Panc1 (cell line): ENCODE data around the gene CLC. TPM values are rescaled to one million over a fixed set of nuclear protein-coding genes. Genes with fewer than 3 reads are reported as not detected.

ENCODE experiments used
- ATAC-seq: fragments of 200-7000 bp; cut with Tn5 transposase; 2 replicates; pipeline ENCODE4 v1.9.1; 2020; ENCODE audit warnings: mild to moderate bottlenecking, moderate library complexity
- BruUV-seq: library from RNA; stranded (reverse); fragments of 400-500 nt; replicated peaks from 2 replicates; lab custom pipeline; 2021; lab: Mats Ljungman, UMichigan
- CTCF ChIA-PET: fragments of 300-600 bp; sonication (Branson Sonifier 250); formaldehyde crosslinking; loops from one replicate; lab custom pipeline; 2022; ENCODE audit warnings: antibody characterized with exemption; lab: Charles Lee
- POLR2A ChIA-PET: fragments of 300-600 bp; sonication (Branson Sonifier 250); formaldehyde crosslinking; loops from one replicate; lab custom pipeline; 2022; ENCODE audit warnings: antibody characterized with exemption; lab: Charles Lee
- DNase-seq: peaks from one replicate; pipeline ENCODE4 v3.0.0-alpha.2; 2010; ENCODE audit warnings: low read depth, low spot score
- H3K27ac ChIP-seq: 2 replicates; pipeline ENCODE4 v1.5.1; 2011; ENCODE audit warnings: mild to moderate bottlenecking, low read length, inconsistent platforms
- H3K27me3 ChIP-seq: fragments of 200-500 bp; sonication (Bioruptor generic); 2 replicates; pipeline ENCODE4 v1.6.0; 2014; ENCODE audit warnings: low read length, inconsistent platforms; ENCODE audit not compliant: control insufficient read depth, insufficient read depth
- H3K36me3 ChIP-seq: fragments of 200-500 bp; sonication (Bioruptor generic); 2 replicates; pipeline ENCODE4 v1.5.1; 2014; ENCODE audit warnings: inconsistent platforms, mild to moderate bottlenecking, low read length, moderate library complexity; ENCODE audit not compliant: control insufficient read depth, insufficient read depth
- H3K4me1 ChIP-seq: 2 replicates; pipeline ENCODE4 v1.5.1; 2011; ENCODE audit warnings: inconsistent platforms, mild to moderate bottlenecking, low read length, moderate library complexity; ENCODE audit not compliant: control insufficient read depth, insufficient read depth
- H3K4me3 ChIP-seq, 2 experiments: 2 replicates each; pipeline ENCODE4 v1.5.1; 2011 to 2012; ENCODE audit warnings: low read depth in 2 of 2, low read length in 2 of 2, mild to moderate bottlenecking in 2 of 2, inconsistent platforms in 1 of 2, moderate library complexity in 1 of 2
- H3K9me3 ChIP-seq: fragments of 200-500 bp; sonication (Bioruptor generic); 2 replicates; pipeline ENCODE4 v1.5.1; 2014; ENCODE audit warnings: low read depth, mild to moderate bottlenecking, inconsistent platforms, low read length, moderate library complexity; ENCODE audit not compliant: control insufficient read depth, insufficient read depth
- POLR2AphosphoS5 ChIP-seq: IDR thresholded peaks from 2 replicates; pipeline ENCODE4 v1.6.1; 2012; ENCODE audit warnings: mild to moderate bottlenecking, low read depth, low read length, moderate library complexity
- SIN3A ChIP-seq: IDR thresholded peaks from 2 replicates; pipeline ENCODE4 v1.6.1; 2012; ENCODE audit warnings: low read depth, mild to moderate bottlenecking, low read length, moderate library complexity, borderline replicate concordance; ENCODE audit not compliant: insufficient read depth
- TCF7L2 ChIP-seq: IDR thresholded peaks from 2 replicates; pipeline ENCODE4 v1.6.1; 2011; ENCODE audit warnings: mild to moderate bottlenecking, low read depth, low read length, inconsistent platforms
- in situ Hi-C: cut with HindIII; loops from 2 replicates; pipeline ENCODE4 v1.10.0; 2016; ENCODE audit warnings: low sequenced_read_pairs, low pct_unique_long_range_greater_than_20kb
- intact Hi-C: fragments of 100-400 bp; cut with micrococcal nuclease; formaldehyde crosslinking; loops from one replicate; pipeline ENCODE4 v1.10.0; 2022; ENCODE audit not compliant: unreplicated experiment
- total RNA-seq: library from RNA; stranded (reverse); gene quantifications from one replicate; pipeline ENCODE4 v1.2.1, GENCODE V29; 2021; ENCODE audit not compliant: unreplicated experiment
- TF ChIP-seq, protein P1 (sequence below): fragments of 450-650 bp; IDR thresholded peaks from 2 replicates; pipeline ENCODE4 v1.5.1; 2017; ENCODE audit warnings: mild to moderate bottlenecking
- TF ChIP-seq, protein P2 (sequence below), 2 experiments: IDR thresholded peaks; 2 replicates each; pipeline ENCODE4 v1.6.1; 2011 to 2012; ENCODE audit warnings: low read depth in 2 of 2, control low read depth in 1 of 2, low read length in 1 of 2, mild to moderate bottlenecking in 1 of 2, moderate library complexity in 1 of 2; ENCODE audit not compliant: insufficient read depth in 1 of 2

The CLC gene
- total RNA-seq, 1 experiment from 2014 or later = not detected

DNA sequence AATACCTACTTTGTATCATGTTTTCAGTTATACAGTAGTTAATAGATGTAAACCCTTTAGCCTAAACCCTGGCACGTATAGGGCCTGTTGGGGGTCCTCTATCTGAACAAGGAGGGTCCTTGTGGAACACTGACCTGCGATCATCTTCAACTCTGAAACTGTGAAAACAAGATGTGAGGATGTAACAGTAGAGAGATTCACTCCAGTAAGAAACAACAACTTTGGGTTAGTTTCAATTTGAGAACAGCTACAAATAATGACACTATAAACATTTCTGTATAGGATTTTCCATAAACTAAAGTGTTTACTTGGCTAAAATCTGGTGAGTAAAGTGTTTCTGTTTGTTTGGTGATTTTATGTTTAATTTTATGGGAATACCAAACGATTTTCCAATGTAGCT, 2.1 kb downstream of the CLC start:
- DNase-seq = no peak
- Histone ChIP-seq H3K4me1 (no peaks in the 10 kb centered on the region), H3K27ac (no peak overlapping the region), H3K36me3 (no peaks in the 10 kb centered on the region), H3K27me3 (peaks cover 80% of the 10 kb centered on the region), H3K9me3 (no peaks in the 10 kb centered on the region), H3K4me3 (no peak overlapping the region)
- ChIA-PET CTCF (interaction anchor here (0.6 to 1.2 kb wide), 6 partner anchors 29 to 473 kb away, joined by 3 to 4 read pairs (median 4); no protein-coding TSS in a partner anchor), POLR2A (interaction anchor here (1.0 kb wide), 1 partner anchor 33 kb away, joined by 13 read pairs; no protein-coding TSS in a partner anchor)
- in situ Hi-C loops (no loop called here), intact Hi-C loops (no loop called here)
- TF ChIP-seq TCF7L2 = no peak
- TF ChIP-seq, protein P1, sequence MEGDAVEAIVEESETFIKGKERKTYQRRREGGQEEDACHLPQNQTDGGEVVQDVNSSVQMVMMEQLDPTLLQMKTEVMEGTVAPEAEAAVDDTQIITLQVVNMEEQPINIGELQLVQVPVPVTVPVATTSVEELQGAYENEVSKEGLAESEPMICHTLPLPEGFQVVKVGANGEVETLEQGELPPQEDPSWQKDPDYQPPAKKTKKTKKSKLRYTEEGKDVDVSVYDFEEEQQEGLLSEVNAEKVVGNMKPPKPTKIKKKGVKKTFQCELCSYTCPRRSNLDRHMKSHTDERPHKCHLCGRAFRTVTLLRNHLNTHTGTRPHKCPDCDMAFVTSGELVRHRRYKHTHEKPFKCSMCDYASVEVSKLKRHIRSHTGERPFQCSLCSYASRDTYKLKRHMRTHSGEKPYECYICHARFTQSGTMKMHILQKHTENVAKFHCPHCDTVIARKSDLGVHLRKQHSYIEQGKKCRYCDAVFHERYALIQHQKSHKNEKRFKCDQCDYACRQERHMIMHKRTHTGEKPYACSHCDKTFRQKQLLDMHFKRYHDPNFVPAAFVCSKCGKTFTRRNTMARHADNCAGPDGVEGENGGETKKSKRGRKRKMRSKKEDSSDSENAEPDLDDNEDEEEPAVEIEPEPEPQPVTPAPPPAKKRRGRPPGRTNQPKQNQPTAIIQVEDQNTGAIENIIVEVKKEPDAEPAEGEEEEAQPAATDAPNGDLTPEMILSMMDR = no peak
- TF ChIP-seq SIN3A = no peak
- TF ChIP-seq POLR2AphosphoS5 = no peak
- TF ChIP-seq, protein P2, sequence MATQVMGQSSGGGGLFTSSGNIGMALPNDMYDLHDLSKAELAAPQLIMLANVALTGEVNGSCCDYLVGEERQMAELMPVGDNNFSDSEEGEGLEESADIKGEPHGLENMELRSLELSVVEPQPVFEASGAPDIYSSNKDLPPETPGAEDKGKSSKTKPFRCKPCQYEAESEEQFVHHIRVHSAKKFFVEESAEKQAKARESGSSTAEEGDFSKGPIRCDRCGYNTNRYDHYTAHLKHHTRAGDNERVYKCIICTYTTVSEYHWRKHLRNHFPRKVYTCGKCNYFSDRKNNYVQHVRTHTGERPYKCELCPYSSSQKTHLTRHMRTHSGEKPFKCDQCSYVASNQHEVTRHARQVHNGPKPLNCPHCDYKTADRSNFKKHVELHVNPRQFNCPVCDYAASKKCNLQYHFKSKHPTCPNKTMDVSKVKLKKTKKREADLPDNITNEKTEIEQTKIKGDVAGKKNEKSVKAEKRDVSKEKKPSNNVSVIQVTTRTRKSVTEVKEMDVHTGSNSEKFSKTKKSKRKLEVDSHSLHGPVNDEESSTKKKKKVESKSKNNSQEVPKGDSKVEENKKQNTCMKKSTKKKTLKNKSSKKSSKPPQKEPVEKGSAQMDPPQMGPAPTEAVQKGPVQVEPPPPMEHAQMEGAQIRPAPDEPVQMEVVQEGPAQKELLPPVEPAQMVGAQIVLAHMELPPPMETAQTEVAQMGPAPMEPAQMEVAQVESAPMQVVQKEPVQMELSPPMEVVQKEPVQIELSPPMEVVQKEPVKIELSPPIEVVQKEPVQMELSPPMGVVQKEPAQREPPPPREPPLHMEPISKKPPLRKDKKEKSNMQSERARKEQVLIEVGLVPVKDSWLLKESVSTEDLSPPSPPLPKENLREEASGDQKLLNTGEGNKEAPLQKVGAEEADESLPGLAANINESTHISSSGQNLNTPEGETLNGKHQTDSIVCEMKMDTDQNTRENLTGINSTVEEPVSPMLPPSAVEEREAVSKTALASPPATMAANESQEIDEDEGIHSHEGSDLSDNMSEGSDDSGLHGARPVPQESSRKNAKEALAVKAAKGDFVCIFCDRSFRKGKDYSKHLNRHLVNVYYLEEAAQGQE (IDR thresholded peaks at IDR 0.05; ENCODE audit: insufficient read depth in 1 of 2, low read depth in 2 of 2, low read length in 1 of 2) = no peak
- ATAC-seq = no peak
- BruUV-seq = no TSS peak

DNA sequence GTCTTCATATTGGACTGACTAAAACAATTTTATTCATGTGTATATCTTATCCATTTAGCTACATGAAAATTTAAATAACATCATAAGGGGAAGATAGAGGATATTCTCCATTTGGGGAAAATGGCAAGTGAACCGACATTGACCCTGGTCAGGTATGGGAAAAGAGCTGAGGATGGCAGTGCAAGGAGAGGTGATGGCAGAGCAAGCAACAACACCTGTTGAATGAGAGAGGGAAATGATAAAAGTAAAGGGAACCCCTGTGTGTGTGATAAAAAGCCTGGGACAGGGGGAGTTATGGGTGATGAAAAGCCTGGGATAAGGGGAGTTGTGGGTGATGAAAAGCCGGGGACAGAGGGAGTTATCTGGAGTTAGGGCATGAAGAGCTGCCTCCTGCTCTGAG, 4.0 kb downstream of the CLC start:
- Histone ChIP-seq H3K36me3 (no peaks in the 10 kb centered on the region), H3K9me3 (no peaks in the 10 kb centered on the region), H3K4me1 (no peaks in the 10 kb centered on the region), H3K27me3 (peaks cover 81% of the 10 kb centered on the region), H3K27ac (no peak overlapping the region), H3K4me3 (no peak overlapping the region)
- CTCF ChIA-PET = interaction anchor here (0.5 to 2.0 kb wide), 8 partner anchors 13 to 572 kb away, joined by 3 to 7 read pairs (median 4); partner anchors contain the start of gene PSMC4
- no peak for ATAC-seq
- in situ Hi-C loops = no loop called here
- BruUV-seq = no TSS peak
- POLR2A ChIA-PET = interaction anchor here (0.5 to 0.8 kb wide), 4 partner anchors 13 to 752 kb away, joined by 3 to 8 read pairs (median 6); no protein-coding TSS in a partner anchor
- intact Hi-C loops = no loop called here
- TF ChIP-seq, protein P1 = no peak
- TF ChIP-seq SIN3A = no peak
- TF ChIP-seq, protein P2 (IDR thresholded peaks at IDR 0.05; ENCODE audit: insufficient read depth in 1 of 2, low read depth in 2 of 2, low read length in 1 of 2) = no peak
- no peak for TF ChIP-seq POLR2AphosphoS5
- TF ChIP-seq TCF7L2 = no peak
- DNase-seq = no peak
